WTC11 (cell line): Measurements from ENCODE around the gene ADAMTS2. TPM values are rescaled to one million over a fixed set of nuclear protein-coding genes. Genes with fewer than 3 reads are reported as not detected.

ENCODE experiments used
- ATAC-seq: fragments of 200-7000 bp; cut with Tn5 transposase; 2 replicates; pipeline ENCODE4 v1.10.0; 2021; ENCODE audit warnings: mild to moderate bottlenecking, moderate library complexity
- CTCF ChIA-PET: fragments of 300-600 bp; sonication (Branson Sonifier 250); formaldehyde crosslinking; loops from one replicate; lab custom pipeline; 2021; ENCODE audit warnings: antibody characterized with exemption; lab: Charles Lee
- POLR2A ChIA-PET: fragments of 350-600 bp; sonication (Branson Sonifier 250); formaldehyde crosslinking; loops from one replicate; lab custom pipeline; 2021; ENCODE audit warnings: antibody characterized with exemption; lab: Charles Lee
- DNase-seq: peaks from one replicate; pipeline ENCODE4 v3.0.0; 2021; ENCODE audit warnings: low spot score
- H3K27ac Mint-ChIP-seq: 2 replicates; pipeline ENCODE4 v1.8.0; 2021; ENCODE audit warnings: mixed read lengths
- H3K27me3 Mint-ChIP-seq: 2 replicates; pipeline ENCODE4 v1.8.0; 2021; ENCODE audit warnings: low read depth, mild to moderate bottlenecking, moderate library complexity, mixed read lengths
- H3K36me3 Mint-ChIP-seq: 2 replicates; pipeline ENCODE4 v1.8.0; 2021; ENCODE audit warnings: mixed read lengths
- H3K4me1 Mint-ChIP-seq: 2 replicates; pipeline ENCODE4 v1.8.0; 2022; ENCODE audit warnings: mixed read lengths
- H3K4me3 Mint-ChIP-seq: 2 replicates; pipeline ENCODE4 v1.8.0; 2021; ENCODE audit warnings: mild to moderate bottlenecking, moderate library complexity, mixed read lengths
- H3K9me3 Mint-ChIP-seq: 2 replicates; pipeline ENCODE4 v1.8.0; 2021; ENCODE audit warnings: mixed read lengths
- AR ChIP-seq: fragments of 250-450 bp; sonication (Bioruptor Pico); IDR thresholded peaks from 2 replicates; pipeline ENCODE4 v1.9.0; 2021; ENCODE audit warnings: mild to moderate bottlenecking
- ATF1 ChIP-seq: sonication (generic); formaldehyde crosslinking; IDR thresholded peaks from 2 replicates; pipeline ENCODE4 v1.8.1; 2023; ENCODE audit warnings: mild to moderate bottlenecking, moderate library complexity, missing genetic modification reagents
- CREB1 ChIP-seq: sonication (generic); formaldehyde crosslinking; IDR thresholded peaks from 2 replicates; pipeline ENCODE4 v1.8.0; 2023; ENCODE audit warnings: mild to moderate bottlenecking, missing genetic modification reagents
- E2F1 ChIP-seq: sonication (generic); formaldehyde crosslinking; IDR thresholded peaks from 2 replicates; pipeline ENCODE4 v1.8.0; 2022; ENCODE audit warnings: mild to moderate bottlenecking, missing genetic modification reagents
- E2F4 ChIP-seq: sonication (generic); formaldehyde crosslinking; IDR thresholded peaks from 2 replicates; pipeline ENCODE4 v1.8.1; 2022; ENCODE audit warnings: low read depth, mild to moderate bottlenecking, moderate library complexity, missing genetic modification reagents, borderline replicate concordance
- FOXP1 ChIP-seq: sonication (generic); formaldehyde crosslinking; IDR thresholded peaks from 2 replicates; pipeline ENCODE4 v1.8.0; 2022; ENCODE audit warnings: missing genetic modification reagents, mild to moderate bottlenecking, moderate library complexity, borderline replicate concordance
- FOXP4 ChIP-seq: sonication (generic); formaldehyde crosslinking; IDR thresholded peaks from 2 replicates; pipeline ENCODE4 v1.8.0; 2022; ENCODE audit warnings: mild to moderate bottlenecking, missing genetic modification reagents
- GABPB1 ChIP-seq: sonication (generic); formaldehyde crosslinking; IDR thresholded peaks from 2 replicates; pipeline ENCODE4 v1.8.1; 2023; ENCODE audit warnings: mild to moderate bottlenecking, missing genetic modification reagents
- IRF2 ChIP-seq: sonication (generic); formaldehyde crosslinking; IDR thresholded peaks from 2 replicates; pipeline ENCODE4 v1.8.0; 2022; ENCODE audit warnings: low read depth, missing genetic modification reagents, borderline replicate concordance
- JUN ChIP-seq: sonication (generic); formaldehyde crosslinking; IDR thresholded peaks from 2 replicates; pipeline ENCODE4 v1.8.0; 2023; ENCODE audit warnings: mild to moderate bottlenecking, missing genetic modification reagents
- MAX ChIP-seq: sonication (generic); formaldehyde crosslinking; IDR thresholded peaks from 2 replicates; pipeline ENCODE4 v1.8.0; 2022; ENCODE audit warnings: mild to moderate bottlenecking, missing genetic modification reagents
- MLX ChIP-seq: sonication (generic); formaldehyde crosslinking; IDR thresholded peaks from 2 replicates; pipeline ENCODE4 v1.8.1; 2023; ENCODE audit warnings: mild to moderate bottlenecking, missing genetic modification reagents, moderate library complexity
- MYBL2 ChIP-seq: sonication (generic); formaldehyde crosslinking; IDR thresholded peaks from 2 replicates; pipeline ENCODE4 v1.8.1; 2023; ENCODE audit warnings: mild to moderate bottlenecking, moderate library complexity, missing genetic modification reagents
- NFE2L1 ChIP-seq: sonication (generic); formaldehyde crosslinking; IDR thresholded peaks from 2 replicates; pipeline ENCODE4 v1.8.1; 2023; ENCODE audit warnings: missing genetic modification reagents
- NR1H2 ChIP-seq: sonication (generic); formaldehyde crosslinking; IDR thresholded peaks from 2 replicates; pipeline ENCODE4 v1.9.0; 2021; ENCODE audit warnings: mild to moderate bottlenecking, moderate library complexity, missing genetic modification reagents
- OVOL2 ChIP-seq: fragments of 250-450 bp; sonication (Bioruptor Pico); IDR thresholded peaks from 2 replicates; pipeline ENCODE4 v1.9.0; 2021; ENCODE audit warnings: mild to moderate bottlenecking, borderline replicate concordance
- PREB ChIP-seq: sonication (generic); formaldehyde crosslinking; IDR thresholded peaks from 2 replicates; pipeline ENCODE4 v1.8.1; 2022; ENCODE audit warnings: mild to moderate bottlenecking, missing genetic modification reagents, moderate library complexity, borderline replicate concordance
- USF2 ChIP-seq: sonication (generic); formaldehyde crosslinking; IDR thresholded peaks from 2 replicates; pipeline ENCODE4 v1.8.1; 2023; ENCODE audit warnings: mild to moderate bottlenecking, missing genetic modification reagents, moderate library complexity
- ZNF232 ChIP-seq: sonication (generic); formaldehyde crosslinking; IDR thresholded peaks from 2 replicates; pipeline ENCODE4 v1.8.0; 2022; ENCODE audit warnings: mild to moderate bottlenecking, missing genetic modification reagents
- ZNF263 ChIP-seq: sonication (generic); formaldehyde crosslinking; IDR thresholded peaks from 2 replicates; pipeline ENCODE4 v1.8.1; 2022; ENCODE audit warnings: low read depth, mild to moderate bottlenecking, moderate library complexity, missing genetic modification reagents
- total RNA-seq: library from RNA; stranded (reverse); gene quantifications from 3 replicates; pipeline ENCODE4 v1.2.3, GENCODE V29; 2021

The ADAMTS2 gene
- total RNA-seq, 1 experiment from 2014 or later, result 11.2 TPM

GRCh38 chr5:179221196-179221876 lies 123.9 kb downstream of the ADAMTS2 start:
- Mint-ChIP-seq H3K36me3 (peaks cover 26% of the 10 kb centered on the region), H3K9me3 (peaks cover 25% of the 10 kb centered on the region), H3K4me1 (peaks cover 2% of the 10 kb centered on the region), H3K4me3 (no peak overlapping the region), H3K27me3 (peaks cover 5% of the 10 kb centered on the region), H3K27ac (no peak overlapping the region; the same call in 1 of the 2 replicates)
- no peak for TF ChIP-seq FOXP4 (CRISPR knock-in tag)
- TF ChIP-seq MLX (CRISPR knock-in tag), result no peak
- no peak for TF ChIP-seq NR1H2 (CRISPR knock-in tag)
- TF ChIP-seq E2F4 (CRISPR knock-in tag), result no peak
- TF ChIP-seq ZNF232 (CRISPR knock-in tag), result no peak
- TF ChIP-seq NFE2L1 (CRISPR knock-in tag), result no peak
- no peak for TF ChIP-seq ATF1
- TF ChIP-seq ZNF263 (CRISPR knock-in tag), result no peak
- no peak for TF ChIP-seq FOXP1 (CRISPR knock-in tag)
- no peak for TF ChIP-seq MAX (CRISPR knock-in tag)
- TF ChIP-seq E2F1 (CRISPR knock-in tag), result no peak
- no peak for TF ChIP-seq IRF2 (CRISPR knock-in tag)
- TF ChIP-seq MYBL2 (CRISPR knock-in tag), result no peak
- TF ChIP-seq OVOL2 (CRISPR knock-in tag), result no peak
- TF ChIP-seq AR (CRISPR knock-in tag), result no peak
- TF ChIP-seq CREB1 (CRISPR knock-in tag), result no peak
- TF ChIP-seq USF2, result no peak
- no peak for TF ChIP-seq GABPB1
- TF ChIP-seq JUN (CRISPR knock-in tag), result no peak
- TF ChIP-seq PREB (CRISPR knock-in tag), result no peak
- ATAC-seq (no peak), DNase-seq (no peak)
- CTCF ChIA-PET, result no interaction called here
- POLR2A ChIA-PET, result interaction anchor here (0.6 kb wide), 1 partner anchor 221 kb away, joined by 3 read pairs; no protein-coding TSS in a partner anchor
